Neutrophil (primary cell): ENCODE results near the gene MTA2.

ENCODE experiments used
- H3K27ac ChIP-seq: fragments of 200-600 bp; sonication (generic); 2 replicates; pipeline ENCODE4 v1.5.1; 2016; ENCODE audit warnings: mild to moderate bottlenecking, moderate library complexity
- H3K27me3 ChIP-seq: fragments of 200-600 bp; sonication (generic); 2 replicates; pipeline ENCODE4 v1.6.0; 2016; ENCODE audit warnings: mild to moderate bottlenecking
- H3K36me3 ChIP-seq: fragments of 200-600 bp; sonication (generic); 2 replicates; pipeline ENCODE4 v1.5.1; 2017
- H3K4me1 ChIP-seq, 2 experiments: fragments of 200-600 bp in 1 of 2; sonication (generic) in 1 of 2; 1 replicate in 1 of 2; 2 replicates in 1 of 2; pipeline versions ENCODE4 v1.5.1 to v1.6.1; 2013 to 2016; ENCODE audit warnings: low read depth in 1 of 2, low read length in 1 of 2, mild to moderate bottlenecking in 1 of 2, moderate library complexity in 1 of 2; ENCODE audit not compliant: control insufficient read depth in 1 of 2, insufficient read depth in 1 of 2
- H3K4me3 ChIP-seq, 2 experiments: fragments of 200-600 bp in 1 of 2; sonication (generic) in 1 of 2; 1 replicate in 1 of 2; 2 replicates in 1 of 2; pipeline ENCODE4 v1.5.1; 2013 to 2016; ENCODE audit warnings: low read depth in 1 of 2, low read length in 1 of 2, mild to moderate bottlenecking in 1 of 2, moderate library complexity in 1 of 2
- H3K9me3 ChIP-seq: fragments of 200-600 bp; sonication (generic); 2 replicates; pipeline ENCODE4 v1.5.1; 2016
- TF ChIP-seq, protein P1 (sequence below): fragments of 200-600 bp; sonication (generic); IDR thresholded peaks from 2 replicates; pipeline ENCODE4 v1.5.1; 2016; ENCODE audit warnings: antibody characterized with exemption

MTA2 gene

DNA sequence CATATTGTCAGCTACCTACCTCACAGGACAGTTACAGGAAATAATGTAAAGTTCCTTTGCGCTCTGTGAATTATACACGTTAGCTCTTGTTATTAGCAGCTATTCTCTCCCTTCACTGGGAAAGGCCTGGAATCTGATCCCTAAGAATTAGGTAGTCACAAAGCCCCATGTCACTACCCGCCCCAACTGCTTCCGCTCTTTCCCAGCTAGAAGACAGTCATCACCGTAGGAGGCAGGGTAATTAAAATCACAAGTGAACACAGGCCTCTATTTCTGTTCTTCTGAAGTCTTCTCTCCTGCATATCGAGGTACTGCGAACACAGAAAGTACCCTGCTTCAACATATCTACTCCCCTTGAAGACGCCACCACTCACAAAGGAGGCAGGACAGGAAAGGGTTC lies 42.5 kb downstream of the MTA2 start:
- TF ChIP-seq, protein P1, sequence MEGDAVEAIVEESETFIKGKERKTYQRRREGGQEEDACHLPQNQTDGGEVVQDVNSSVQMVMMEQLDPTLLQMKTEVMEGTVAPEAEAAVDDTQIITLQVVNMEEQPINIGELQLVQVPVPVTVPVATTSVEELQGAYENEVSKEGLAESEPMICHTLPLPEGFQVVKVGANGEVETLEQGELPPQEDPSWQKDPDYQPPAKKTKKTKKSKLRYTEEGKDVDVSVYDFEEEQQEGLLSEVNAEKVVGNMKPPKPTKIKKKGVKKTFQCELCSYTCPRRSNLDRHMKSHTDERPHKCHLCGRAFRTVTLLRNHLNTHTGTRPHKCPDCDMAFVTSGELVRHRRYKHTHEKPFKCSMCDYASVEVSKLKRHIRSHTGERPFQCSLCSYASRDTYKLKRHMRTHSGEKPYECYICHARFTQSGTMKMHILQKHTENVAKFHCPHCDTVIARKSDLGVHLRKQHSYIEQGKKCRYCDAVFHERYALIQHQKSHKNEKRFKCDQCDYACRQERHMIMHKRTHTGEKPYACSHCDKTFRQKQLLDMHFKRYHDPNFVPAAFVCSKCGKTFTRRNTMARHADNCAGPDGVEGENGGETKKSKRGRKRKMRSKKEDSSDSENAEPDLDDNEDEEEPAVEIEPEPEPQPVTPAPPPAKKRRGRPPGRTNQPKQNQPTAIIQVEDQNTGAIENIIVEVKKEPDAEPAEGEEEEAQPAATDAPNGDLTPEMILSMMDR = no peak
- H3K9me3 ChIP-seq = no peaks in the 10 kb centered on the region
- H3K4me1 ChIP-seq = peaks cover 13 to 14% of the 10 kb centered on the region in 2 experiments
- H3K36me3 ChIP-seq = peaks cover 72% of the 10 kb centered on the region
- H3K27ac ChIP-seq = no peak overlapping the region
- H3K27me3 ChIP-seq = peaks cover under 1% of the 10 kb centered on the region
- H3K4me3 ChIP-seq = no peak overlapping the region

DNA sequence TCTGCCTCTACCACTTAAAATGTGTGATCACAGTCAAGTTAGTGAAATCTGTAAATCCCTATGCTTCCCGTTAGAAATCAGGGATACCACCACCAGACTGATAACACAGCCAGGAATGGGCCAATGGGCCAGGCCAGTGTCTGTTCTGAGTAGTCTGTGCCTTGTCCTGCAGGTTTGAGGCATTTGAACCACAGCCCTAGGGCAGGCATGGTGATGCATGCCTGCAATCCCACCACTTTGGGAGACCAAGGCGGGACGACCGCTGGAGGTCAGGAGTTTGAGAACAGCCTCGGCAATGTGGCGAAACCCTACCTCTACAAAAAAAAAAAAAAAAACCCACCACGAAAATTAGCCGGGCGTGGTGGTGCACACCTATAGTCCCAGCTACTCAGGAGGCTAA lies 43.0 kb downstream of the MTA2 start:
- Histone ChIP-seq H3K9me3 (no peaks in the 10 kb centered on the region), H3K4me1 (peaks cover 13 to 14% of the 10 kb centered on the region in 2 experiments), H3K4me3 (no peak overlapping the region), H3K36me3 (peaks cover 66% of the 10 kb centered on the region), H3K27ac (no peak overlapping the region), H3K27me3 (peaks cover 6% of the 10 kb centered on the region)
- TF ChIP-seq, protein P1 = no peak

DNA sequence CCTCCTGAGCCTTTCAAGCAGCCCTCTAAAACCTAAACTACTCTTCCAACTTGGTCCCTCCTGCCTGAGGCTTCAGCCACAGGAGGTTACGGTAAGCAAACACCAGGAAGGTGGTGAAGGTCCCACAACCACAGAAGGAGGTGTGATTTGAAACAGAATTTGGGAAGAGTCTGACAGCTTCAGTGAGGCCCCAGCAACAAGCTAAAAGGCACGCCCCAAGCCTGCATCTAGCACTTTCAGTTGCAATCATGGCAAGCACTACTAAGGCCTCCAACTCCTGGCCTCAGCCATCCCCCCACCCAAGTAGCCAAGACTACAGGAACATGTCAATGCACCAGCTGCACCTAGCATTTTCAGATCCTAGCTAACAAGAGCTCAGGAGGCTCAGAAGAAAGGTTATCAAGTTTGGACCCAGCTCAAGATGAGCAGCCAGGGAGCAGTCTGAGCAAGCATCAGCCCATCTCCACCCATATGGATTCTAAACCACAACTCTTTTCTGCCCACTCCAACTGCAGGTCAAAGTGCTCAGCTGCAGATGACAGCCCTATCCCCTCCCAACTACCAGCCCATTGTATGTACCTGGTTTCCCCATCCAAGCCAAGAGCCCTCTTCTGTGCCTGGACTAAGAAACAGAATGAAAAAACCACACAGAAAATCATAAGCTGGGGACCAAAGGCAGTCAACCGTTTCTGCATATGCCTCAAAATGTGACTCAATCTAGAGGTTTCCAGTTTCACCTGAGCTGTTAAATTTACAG lies 44.6 kb downstream of the MTA2 start:
- Histone ChIP-seq H3K27me3 (peaks cover 22% of the 10 kb centered on the region), H3K4me1 (peaks cover 13 to 14% of the 10 kb centered on the region in 2 experiments), H3K4me3 (no peak overlapping the region), H3K9me3 (no peaks in the 10 kb centered on the region), H3K27ac (no peak overlapping the region), H3K36me3 (peaks cover 50% of the 10 kb centered on the region)
- TF ChIP-seq, protein P1 = no peak

DNA sequence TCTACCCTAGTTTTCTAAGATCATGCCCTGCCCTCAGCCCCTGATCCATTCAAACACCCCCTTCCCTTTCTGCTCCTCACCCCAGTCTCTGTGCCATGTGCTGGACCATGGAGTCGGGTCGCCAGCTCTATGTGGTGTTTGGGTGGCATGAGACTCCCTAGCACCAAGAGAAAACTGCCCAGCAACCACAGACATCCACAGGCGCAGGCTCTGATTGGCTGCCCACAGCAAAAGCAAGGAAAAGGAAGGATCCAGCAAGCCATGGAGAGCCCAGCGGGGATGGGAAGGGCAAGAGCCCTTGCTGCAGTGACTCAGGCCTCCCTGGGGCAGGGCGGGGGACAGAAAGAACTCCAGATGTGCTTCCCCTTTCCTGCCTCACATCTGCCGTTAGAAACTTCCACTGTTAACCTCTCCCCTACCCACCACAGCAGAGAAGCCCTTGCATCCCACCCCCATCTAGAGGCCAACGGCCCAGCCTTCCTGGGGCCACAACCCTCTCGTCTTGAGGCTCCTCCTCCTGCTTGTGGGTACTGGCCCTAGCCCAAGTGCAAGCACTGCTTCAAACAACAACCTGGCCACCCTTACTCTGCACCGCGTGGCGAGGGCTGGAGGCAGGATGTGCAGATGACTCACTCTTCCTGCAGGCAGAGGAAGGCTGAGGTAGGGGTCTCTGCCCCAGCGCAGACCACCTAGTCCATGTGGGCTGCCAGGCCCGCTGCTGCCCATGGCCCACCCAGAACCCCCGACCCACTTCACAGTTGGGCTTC lies 45.4 kb downstream of the MTA2 start:
- H3K4me3 ChIP-seq = no peak overlapping the region
- TF ChIP-seq, protein P1 = no peak
- H3K4me1 ChIP-seq = peaks cover 13 to 14% of the 10 kb centered on the region in 2 experiments
- no peaks in the 10 kb centered on the region for H3K9me3 ChIP-seq
- peaks cover 45% of the 10 kb centered on the region for H3K36me3 ChIP-seq
- H3K27me3 ChIP-seq = peaks cover 29% of the 10 kb centered on the region
- no peak overlapping the region for H3K27ac ChIP-seq

DNA sequence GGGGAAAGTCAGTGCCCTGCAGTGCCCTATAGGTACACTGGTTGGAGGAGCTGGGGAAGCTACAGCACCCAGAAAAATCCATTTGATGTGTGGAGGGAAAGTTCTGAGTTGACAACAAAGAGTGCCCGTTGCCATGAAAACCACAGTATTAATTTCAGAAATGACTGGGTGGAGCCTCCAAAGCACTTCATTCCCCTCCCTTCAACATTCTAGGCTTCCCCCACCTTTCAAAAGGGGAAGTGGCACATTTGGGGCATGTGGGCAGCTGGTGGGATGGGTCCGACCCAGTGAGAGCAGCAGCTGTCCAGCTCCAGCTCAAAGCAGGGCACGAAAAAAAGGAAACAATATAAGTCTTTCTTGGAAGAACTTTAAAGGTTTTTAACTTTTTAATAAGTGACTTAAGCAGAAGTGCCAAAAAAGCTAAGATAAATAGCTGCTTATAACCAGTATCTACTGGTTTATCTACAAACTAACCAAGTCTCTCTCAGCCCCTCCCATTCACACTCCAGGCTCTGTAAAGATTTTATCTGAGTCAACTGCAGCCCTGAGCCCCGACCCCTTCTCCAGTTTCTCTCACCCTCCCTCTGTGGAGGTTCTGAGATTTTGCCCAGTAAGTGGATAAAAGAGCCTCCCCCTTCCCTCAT lies 46.1 kb downstream of the MTA2 start:
- no peaks in the 10 kb centered on the region for H3K9me3 ChIP-seq
- H3K27ac ChIP-seq = no peak overlapping the region
- H3K27me3 ChIP-seq = peaks cover 36% of the 10 kb centered on the region
- H3K4me1 ChIP-seq = peaks cover 13 to 14% of the 10 kb centered on the region in 2 experiments
- H3K36me3 ChIP-seq = peaks cover 39% of the 10 kb centered on the region
- H3K4me3 ChIP-seq = no peak overlapping the region
- TF ChIP-seq, protein P1 = no peak
